Activated T-helper 17 cell treated with anti-CD3 and anti-CD28 coated beads, Interleukin-2, amount 50 U/mL, for 72 hours (primary cell): Measurements from ENCODE around the gene MYO10. TPM values are rescaled to one million over a fixed set of nuclear protein-coding genes. Genes with fewer than 3 reads are reported as not detected.
A peak's percentile ranks its signal among the peaks of the same experiment; 100 is the strongest.

Experiments used
- ATAC-seq: fragments of 150-1000 bp; cut with Tn5 transposase; replicated peaks from 2 replicates; pipeline ENCODE4 v1.10.0; 2021; ENCODE audit warnings: mild to moderate bottlenecking, moderate library complexity
- H3K27ac Mint-ChIP-seq: one replicate; pipeline ENCODE4 v1.8.0; 2022; ENCODE audit warnings: mixed read lengths
- H3K27me3 Mint-ChIP-seq: one replicate; pipeline ENCODE4 v1.8.0; 2022; ENCODE audit warnings: mixed read lengths
- H3K36me3 Mint-ChIP-seq: one replicate; pipeline ENCODE4 v1.8.0; 2022; ENCODE audit warnings: low read depth, mild to moderate bottlenecking, mixed read lengths
- H3K4me1 Mint-ChIP-seq: one replicate; pipeline ENCODE4 v1.8.0; 2022; ENCODE audit warnings: mixed read lengths
- H3K4me3 Mint-ChIP-seq: one replicate; pipeline ENCODE4 v1.8.0; 2022; ENCODE audit warnings: mild to moderate bottlenecking, mixed read lengths
- H3K9me3 Mint-ChIP-seq: one replicate; pipeline ENCODE4 v1.8.0; 2022; ENCODE audit warnings: mixed read lengths
- total RNA-seq, 2 donors: library from RNA; stranded (reverse); gene quantifications; one replicate each; pipeline ENCODE4 v1.2.3, GENCODE V29; 2022

The MYO10 gene
- total RNA-seq, 2 donors from 2014 or later: 0.34 to 0.80 TPM

DNA sequence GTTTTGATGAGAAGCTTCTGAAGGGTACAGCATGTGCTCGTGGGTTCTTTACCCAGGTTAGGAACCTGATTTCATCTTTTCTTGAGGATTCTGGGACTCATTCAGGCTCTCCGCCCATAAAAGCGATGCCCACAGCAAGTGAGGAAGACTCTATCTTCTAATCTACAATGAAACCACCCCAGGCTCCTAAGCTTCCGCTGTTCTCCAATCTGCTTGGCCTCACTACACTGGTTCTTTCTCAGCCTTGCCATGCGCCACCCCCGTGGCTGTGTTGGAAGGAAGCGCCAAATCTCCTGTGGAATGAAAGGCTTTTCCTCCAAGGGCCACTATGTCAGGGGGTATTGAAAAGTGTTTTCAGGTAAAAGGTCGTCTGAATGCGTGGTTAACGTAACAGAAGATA is 135.6 kb downstream of the MYO10 start:
- no peaks in the 10 kb centered on the region for H3K36me3 Mint-ChIP-seq
- peaks cover 7% of the 10 kb centered on the region for H3K27me3 Mint-ChIP-seq
- no peaks in the 10 kb centered on the region for H3K4me1 Mint-ChIP-seq
- no peak for ATAC-seq
- H3K9me3 Mint-ChIP-seq: no peaks in the 10 kb centered on the region
- H3K27ac Mint-ChIP-seq: no peak overlapping the region
- no peak overlapping the region for H3K4me3 Mint-ChIP-seq

DNA sequence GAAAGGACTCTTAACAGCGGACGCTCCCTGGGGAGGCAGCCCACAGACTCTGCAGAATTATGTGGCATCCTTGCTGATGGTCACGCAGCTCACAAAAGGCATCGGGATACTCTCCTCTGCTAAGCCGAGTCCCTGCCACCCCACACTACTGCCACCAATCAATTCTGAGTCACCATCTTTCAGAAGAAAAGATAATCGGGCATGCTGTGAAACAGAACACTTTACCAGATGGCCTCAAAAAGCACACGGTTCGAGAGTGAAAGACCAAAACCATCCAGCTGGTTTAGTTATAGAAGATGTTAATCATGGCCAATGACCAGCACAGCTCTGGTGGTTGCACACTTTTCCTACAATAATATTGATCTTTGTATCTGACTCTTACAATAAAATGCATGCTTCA is 136.3 kb downstream of the MYO10 start:
- no peak for ATAC-seq
- H3K27ac Mint-ChIP-seq: no peak overlapping the region
- H3K4me1 Mint-ChIP-seq: no peaks in the 10 kb centered on the region
- no peak overlapping the region for H3K4me3 Mint-ChIP-seq
- H3K9me3 Mint-ChIP-seq: no peaks in the 10 kb centered on the region
- peaks cover 7% of the 10 kb centered on the region for H3K27me3 Mint-ChIP-seq
- no peaks in the 10 kb centered on the region for H3K36me3 Mint-ChIP-seq

DNA sequence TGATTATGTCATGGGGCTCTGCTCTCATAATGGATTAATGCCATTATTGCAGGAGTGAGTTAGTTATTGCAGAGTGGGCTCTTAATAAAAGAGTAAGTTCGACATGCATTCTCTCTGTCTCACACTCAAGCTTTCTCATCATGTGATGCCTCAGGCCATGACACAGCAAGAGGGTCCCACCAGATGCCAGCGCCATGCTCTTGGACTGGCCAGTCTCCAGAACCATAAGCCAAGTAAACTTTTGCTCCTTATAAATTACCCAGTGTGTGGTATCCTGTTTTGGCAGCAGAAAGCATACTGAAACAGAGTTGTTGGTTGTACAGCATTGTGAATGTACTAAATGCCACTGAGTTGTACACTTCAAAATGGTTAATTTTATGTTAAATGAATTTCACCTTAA is 138.1 kb downstream of the MYO10 start:
- Mint-ChIP-seq H3K4me3 (no peak overlapping the region), H3K27me3 (peaks cover 7% of the 10 kb centered on the region)
- ATAC-seq: no peak

DNA sequence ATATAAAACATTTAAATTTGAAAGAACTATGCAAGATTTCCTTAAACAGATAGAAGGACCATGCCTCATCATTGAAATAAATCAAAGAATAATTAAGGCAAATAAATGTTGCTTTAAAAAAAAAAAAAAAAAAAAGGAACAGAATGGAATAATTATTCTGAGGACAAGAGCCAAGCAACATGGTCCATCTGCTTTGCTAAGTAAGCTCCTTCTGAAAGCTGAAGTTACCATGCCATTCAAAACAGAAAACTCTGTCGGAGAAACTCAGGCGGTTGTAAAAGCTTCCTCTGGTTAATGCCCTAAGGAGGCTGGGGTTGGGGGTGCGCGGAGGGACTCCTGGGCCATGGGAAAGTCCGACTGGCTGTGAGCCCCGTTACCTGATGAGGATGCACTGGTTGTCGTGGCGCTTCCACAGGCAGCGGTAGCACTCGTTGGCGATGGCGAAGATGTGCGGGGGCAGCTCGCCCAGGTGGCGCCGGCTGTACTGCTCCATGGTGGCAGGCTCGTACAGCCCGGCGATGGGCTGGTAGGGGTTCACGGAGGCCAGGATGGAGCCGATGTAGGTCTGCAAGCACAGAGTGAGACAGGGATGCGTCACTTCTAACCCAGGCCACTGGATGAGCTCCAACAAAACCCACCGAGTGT is 141.7 kb downstream of the MYO10 start:
- H3K27me3 Mint-ChIP-seq: peaks cover 4% of the 10 kb centered on the region
- ATAC-seq: no peak
- H3K9me3 Mint-ChIP-seq: no peaks in the 10 kb centered on the region
- H3K4me1 Mint-ChIP-seq: peaks cover 6% of the 10 kb centered on the region
- H3K27ac Mint-ChIP-seq: no peak overlapping the region
- no peaks in the 10 kb centered on the region for H3K36me3 Mint-ChIP-seq
- H3K4me3 Mint-ChIP-seq: no peak overlapping the region

More for the DNA sequence above, 138.1 kb downstream of the MYO10 start:
- Mint-ChIP-seq H3K9me3 (no peaks in the 10 kb centered on the region), H3K27ac (no peak overlapping the region), H3K4me1 (no peaks in the 10 kb centered on the region), H3K36me3 (no peaks in the 10 kb centered on the region)

DNA sequence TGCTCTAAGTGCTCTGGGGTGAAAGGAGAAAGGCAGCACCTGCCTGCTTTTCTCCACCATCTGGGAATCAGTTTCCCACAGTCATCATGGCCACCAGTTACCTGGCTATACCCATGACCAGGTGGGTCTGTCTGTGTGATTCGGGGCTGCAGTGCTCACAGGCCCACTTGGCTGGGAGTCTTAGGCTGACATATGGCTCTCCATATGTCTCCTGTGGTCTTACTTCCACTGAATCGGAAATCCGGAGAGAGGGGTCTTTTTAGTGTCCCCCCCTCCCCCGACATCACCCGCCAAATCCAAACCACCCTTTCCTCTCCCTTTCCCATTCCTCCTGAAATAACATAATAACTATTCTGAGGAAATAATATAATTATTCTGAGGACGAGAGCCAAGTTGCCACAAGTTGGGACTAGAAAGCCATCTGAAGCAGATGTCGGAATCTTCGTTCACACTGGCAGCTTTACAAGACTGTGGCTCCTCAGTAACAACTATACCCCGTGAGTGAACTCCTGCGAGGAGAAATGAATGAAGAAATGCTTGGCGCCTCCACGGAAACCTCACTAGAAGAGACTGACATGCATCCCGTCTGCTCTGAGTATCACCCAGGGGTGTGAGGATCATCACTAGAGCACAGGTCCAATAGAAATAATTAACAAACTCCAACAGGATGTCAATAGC is 143.4 kb downstream of the MYO10 start:
- H3K4me3 Mint-ChIP-seq: no peak overlapping the region
- H3K4me1 Mint-ChIP-seq: peaks cover 6% of the 10 kb centered on the region
- H3K36me3 Mint-ChIP-seq: no peaks in the 10 kb centered on the region
- H3K9me3 Mint-ChIP-seq: no peaks in the 10 kb centered on the region
- no peak overlapping the region for H3K27ac Mint-ChIP-seq
- ATAC-seq: no peak
- H3K27me3 Mint-ChIP-seq: peaks cover 10% of the 10 kb centered on the region

DNA sequence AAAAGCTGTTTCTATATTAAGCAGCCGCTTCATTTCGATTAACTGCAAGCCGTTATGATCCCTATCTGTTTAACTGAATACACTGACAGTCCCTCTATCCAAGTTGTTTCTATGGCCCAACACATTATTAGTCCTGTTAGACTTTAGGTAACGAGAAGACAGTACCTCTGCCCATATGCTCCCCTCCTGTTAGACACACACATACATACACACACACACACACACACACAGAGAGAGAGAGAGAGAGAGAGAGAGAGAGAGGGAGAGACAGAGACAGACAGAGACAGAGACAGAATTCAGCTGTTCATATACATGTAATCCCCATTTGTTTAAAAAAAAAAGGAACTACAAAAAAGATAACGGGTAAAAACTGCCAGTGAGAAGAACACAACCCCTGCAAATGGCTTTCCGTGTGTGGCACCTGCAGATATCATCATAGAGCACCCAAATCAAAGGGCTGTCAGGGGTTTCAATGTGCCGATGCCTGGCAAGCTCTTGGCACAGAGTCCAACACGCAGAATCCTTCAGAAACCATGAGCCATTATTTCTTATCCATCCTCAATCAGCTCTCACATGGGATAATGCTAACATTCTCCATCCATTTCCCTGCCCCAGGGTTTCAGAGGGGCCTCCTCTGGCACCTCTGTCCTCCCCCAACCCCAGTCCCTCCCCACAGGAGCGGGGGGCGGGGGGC is 144.0 kb downstream of the MYO10 start:
- ATAC-seq: no peak
- no peak overlapping the region for H3K27ac Mint-ChIP-seq
- H3K4me3 Mint-ChIP-seq: no peak overlapping the region
- H3K4me1 Mint-ChIP-seq: peaks cover 6% of the 10 kb centered on the region
- H3K9me3 Mint-ChIP-seq: no peaks in the 10 kb centered on the region
- no peaks in the 10 kb centered on the region for H3K36me3 Mint-ChIP-seq
- peaks cover 10% of the 10 kb centered on the region for H3K27me3 Mint-ChIP-seq

DNA sequence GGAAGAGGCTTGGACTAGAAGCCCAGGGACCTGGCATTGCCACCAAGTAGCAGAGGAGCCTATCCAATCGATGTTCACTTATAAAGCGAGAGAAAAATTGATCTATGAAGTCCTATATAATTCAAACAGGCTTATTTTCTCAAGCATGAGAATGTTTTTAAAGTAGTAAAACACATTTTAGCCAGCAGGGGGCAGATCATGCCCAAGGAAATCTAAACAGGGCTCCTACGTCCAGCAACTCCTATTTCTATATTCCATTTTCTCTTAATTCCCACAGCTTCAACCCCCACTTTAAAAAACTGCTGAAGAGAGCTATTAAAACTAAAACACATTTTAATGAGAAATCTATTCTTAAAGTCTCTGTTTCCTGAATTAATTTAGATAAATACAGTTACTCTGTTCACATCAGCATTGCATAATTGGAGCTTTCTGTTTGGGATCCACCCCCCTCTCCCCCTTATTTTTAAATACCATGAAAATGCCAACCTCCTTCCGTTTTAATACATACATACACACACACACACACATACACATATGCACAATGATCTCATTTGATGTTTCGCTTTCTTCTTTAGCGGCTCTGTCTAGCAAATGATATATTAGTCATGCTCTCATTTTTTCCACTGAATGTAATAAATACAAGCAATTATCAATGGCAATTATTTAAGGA is 144.9 kb downstream of the MYO10 start:
- peaks cover 13% of the 10 kb centered on the region for H3K27me3 Mint-ChIP-seq
- no peak overlapping the region for H3K4me3 Mint-ChIP-seq
- H3K36me3 Mint-ChIP-seq: no peaks in the 10 kb centered on the region
- no peak overlapping the region for H3K27ac Mint-ChIP-seq
- no peaks in the 10 kb centered on the region for H3K9me3 Mint-ChIP-seq
- peak; percentile 38 for ATAC-seq
- peaks cover 6% of the 10 kb centered on the region for H3K4me1 Mint-ChIP-seq

DNA sequence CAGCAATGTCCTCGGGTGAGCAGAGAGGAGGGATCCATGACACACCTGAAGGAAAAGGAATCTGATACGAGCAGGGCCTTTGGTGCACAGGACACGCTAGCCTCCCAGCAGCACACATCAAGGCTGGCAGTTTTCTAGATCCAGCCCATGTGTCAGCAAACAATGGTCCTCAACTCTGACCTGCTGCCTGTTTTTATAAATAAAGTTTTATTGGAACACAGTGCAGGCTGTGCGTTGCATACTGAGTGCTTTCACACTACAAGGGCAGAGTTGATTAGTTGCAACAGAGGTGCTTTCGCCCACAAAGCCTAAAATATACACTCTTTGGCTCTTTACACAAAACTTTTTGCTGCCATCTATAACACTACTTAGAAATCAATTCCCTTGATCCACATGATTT is 147.1 kb downstream of the MYO10 start:
- Mint-ChIP-seq H3K27me3 (peaks cover 19% of the 10 kb centered on the region), H3K36me3 (no peaks in the 10 kb centered on the region), H3K4me3 (no peak overlapping the region), H3K9me3 (no peaks in the 10 kb centered on the region), H3K4me1 (peaks cover 22% of the 10 kb centered on the region), H3K27ac (no peak overlapping the region)
- ATAC-seq: no peak

- Mint-ChIP-seq H3K4me1 (peaks cover 25% of the 10 kb centered on the region), H3K27ac (no peak overlapping the region), H3K9me3 (no peaks in the 10 kb centered on the region), H3K4me3 (no peak overlapping the region), H3K27me3 (peaks cover 22% of the 10 kb centered on the region), H3K36me3 (no peaks in the 10 kb centered on the region)
- no peak for ATAC-seq
Observed at GRCh38 chr5:16787278-16787677, 148.8 kb downstream of the MYO10 start.

- no peaks in the 10 kb centered on the region for H3K9me3 Mint-ChIP-seq
- no peaks in the 10 kb centered on the region for H3K36me3 Mint-ChIP-seq
- peaks cover 20% of the 10 kb centered on the region for H3K4me1 Mint-ChIP-seq
- peak overlapping the region; percentile 75 for H3K27ac Mint-ChIP-seq
- peak; percentile 96 for ATAC-seq
- peaks cover 28% of the 10 kb centered on the region for H3K27me3 Mint-ChIP-seq
- H3K4me3 Mint-ChIP-seq: peak overlapping the region; percentile 56
Observed at GRCh38 chr5:16784843-16785791, 151.0 kb downstream of the MYO10 start.

DNA sequence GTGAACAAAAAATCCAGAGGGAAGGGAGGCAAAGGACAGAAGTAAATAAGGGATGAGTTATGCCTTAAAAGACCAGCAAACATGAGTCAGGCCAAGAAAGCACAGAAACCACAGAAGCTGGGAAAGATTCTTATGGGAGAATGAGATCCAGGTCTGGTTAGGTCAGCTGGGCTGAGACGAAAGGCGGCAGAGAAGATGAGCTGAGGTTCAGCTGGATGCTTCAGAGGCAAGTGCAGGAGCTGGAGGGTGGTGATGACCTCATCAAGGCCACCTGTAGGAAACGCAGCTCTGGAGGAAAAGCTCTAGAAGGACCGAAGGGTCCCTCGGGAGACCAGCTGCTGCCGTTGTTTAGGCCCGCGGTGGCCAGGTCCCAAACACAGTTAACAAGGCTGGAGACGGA is 152.0 kb downstream of the MYO10 start:
- Mint-ChIP-seq H3K4me3 (peak overlapping the region; percentile 56), H3K27me3 (peaks cover 28% of the 10 kb centered on the region), H3K4me1 (peaks cover 20% of the 10 kb centered on the region), H3K36me3 (no peaks in the 10 kb centered on the region), H3K9me3 (no peaks in the 10 kb centered on the region), H3K27ac (peak overlapping the region; percentile 75)
- no peak for ATAC-seq

DNA sequence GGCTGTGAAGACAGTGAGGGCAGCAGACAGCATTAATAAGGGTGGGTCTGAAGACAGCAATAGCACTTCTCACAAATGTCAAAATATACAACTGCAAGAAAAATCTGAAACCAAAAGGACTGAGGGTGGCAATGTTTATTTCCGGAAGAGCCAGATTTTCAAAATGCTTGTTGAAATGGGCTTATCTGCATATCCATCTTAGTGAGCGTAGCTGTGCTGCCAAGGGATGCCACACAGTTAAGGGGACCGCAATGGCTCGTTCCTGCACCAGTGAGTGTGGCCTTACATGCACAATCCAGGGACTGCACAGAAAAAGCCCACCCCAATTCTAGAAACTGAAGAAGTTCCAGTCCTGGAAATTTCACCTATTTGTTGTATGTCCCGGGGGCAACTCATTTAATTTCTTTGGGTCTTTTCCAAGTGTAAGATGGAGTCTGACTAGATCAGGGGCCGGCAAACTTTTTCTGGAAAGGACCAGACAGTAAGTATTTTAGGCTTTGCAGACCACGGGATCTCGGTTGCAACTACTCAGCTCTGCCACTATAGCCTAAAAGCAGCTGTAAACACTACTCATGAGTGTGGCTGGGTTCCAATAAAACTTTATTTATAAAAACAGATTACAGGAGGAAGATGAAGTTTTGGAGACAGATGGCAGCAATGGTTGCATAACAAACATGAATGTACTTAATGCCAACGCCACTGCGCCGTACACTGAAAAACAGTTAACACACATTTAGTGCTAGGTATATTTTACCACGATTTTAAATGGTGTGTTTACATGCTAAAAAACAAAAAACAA is 154.1 kb downstream of the MYO10 start:
- Mint-ChIP-seq H3K27me3 (peaks cover 21% of the 10 kb centered on the region), H3K4me1 (peaks cover 20% of the 10 kb centered on the region), H3K4me3 (no peak overlapping the region), H3K36me3 (no peaks in the 10 kb centered on the region), H3K9me3 (no peaks in the 10 kb centered on the region), H3K27ac (no peak overlapping the region)
- no peak for ATAC-seq

DNA sequence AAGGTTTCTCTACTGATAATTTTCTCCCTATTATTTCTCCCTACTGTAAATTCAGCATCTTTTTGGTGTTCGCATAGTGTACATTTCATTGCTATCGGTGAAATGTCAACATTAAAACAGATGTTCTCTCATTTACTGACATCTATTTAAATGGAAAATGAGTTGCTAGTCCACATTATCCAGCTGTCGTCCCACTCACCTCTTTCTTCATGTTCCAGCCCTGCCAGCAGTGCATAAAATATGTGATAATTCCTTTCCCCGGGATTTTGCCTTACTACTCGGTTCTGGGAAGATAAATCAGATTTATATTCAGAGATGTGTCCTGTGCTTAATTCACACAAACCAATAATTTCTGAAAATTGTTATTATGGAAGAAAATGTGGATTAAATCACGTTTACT is 155.8 kb downstream of the MYO10 start:
- Mint-ChIP-seq H3K9me3 (no peaks in the 10 kb centered on the region), H3K36me3 (no peaks in the 10 kb centered on the region), H3K27me3 (peaks cover 16% of the 10 kb centered on the region), H3K4me1 (peaks cover 17% of the 10 kb centered on the region), H3K27ac (no peak overlapping the region), H3K4me3 (no peak overlapping the region)
- ATAC-seq: no peak
